Endothelial cell of umbilical vein (primary cell): ENCODE measurements around the gene RAB44.

Source experiments
- EZH2 ChIP-seq: IDR thresholded peaks from 2 replicates; pipeline ENCODE4 v1.6.1; 2012; ENCODE audit warnings: borderline replicate concordance, low read depth, mild to moderate bottlenecking, moderate library complexity, low read length, inconsistent platforms; ENCODE audit not compliant: severe bottlenecking
- GATA2 ChIP-seq: IDR thresholded peaks from 2 replicates; pipeline ENCODE4 v1.7.0; 2011; ENCODE audit warnings: low read depth, mild to moderate bottlenecking, moderate library complexity, mixed read lengths, low read length; ENCODE audit not compliant: insufficient read length, insufficient read depth
- POLR2A ChIP-seq: IDR thresholded peaks from 2 replicates; pipeline ENCODE4 v1.6.1; 2012; ENCODE audit warnings: low read depth, mild to moderate bottlenecking, control low read depth, low read length
- TF ChIP-seq, protein P1 (sequence below): IDR thresholded peaks from 2 replicates; pipeline ENCODE4 v1.6.1; 2011; ENCODE audit not compliant: insufficient read depth, insufficient read length
- TF ChIP-seq, protein P2 (sequence below), 2 donors: IDR thresholded peaks; 1 replicate in 1 of 2; 2 replicates in 1 of 2; pipeline ENCODE4 v1.5.1; 2011; ENCODE audit warnings: low read length in 2 of 2, mild to moderate bottlenecking in 2 of 2, moderate library complexity in 2 of 2, control low read depth in 1 of 2, inconsistent platforms in 1 of 2, low read depth in 1 of 2; ENCODE audit not compliant: insufficient read depth in 1 of 2; ENCODE audit errors: extremely low read depth in 1 of 2

DNA sequence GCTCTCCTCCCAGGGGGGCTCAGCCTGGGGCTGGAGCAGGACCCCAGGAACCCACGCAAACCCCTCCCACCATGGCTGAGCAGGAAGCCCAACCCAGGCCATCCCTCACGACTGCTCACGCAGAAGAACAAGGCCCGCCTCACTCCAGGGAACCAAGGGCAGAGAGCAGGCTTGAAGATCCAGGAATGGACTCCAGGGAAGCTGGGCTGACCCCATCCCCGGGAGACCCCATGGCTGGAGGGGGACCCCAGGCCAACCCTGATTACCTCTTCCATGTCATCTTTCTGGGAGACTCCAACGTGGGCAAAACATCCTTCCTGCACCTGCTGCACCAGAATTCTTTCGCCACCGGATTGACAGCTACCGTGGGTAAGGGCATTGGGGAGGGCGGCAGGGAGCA, 24.7 kb downstream of the RAB44 start:
- TF ChIP-seq, protein P1, sequence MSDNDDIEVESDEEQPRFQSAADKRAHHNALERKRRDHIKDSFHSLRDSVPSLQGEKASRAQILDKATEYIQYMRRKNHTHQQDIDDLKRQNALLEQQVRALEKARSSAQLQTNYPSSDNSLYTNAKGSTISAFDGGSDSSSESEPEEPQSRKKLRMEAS: no peak
- TF ChIP-seq, protein P2, sequence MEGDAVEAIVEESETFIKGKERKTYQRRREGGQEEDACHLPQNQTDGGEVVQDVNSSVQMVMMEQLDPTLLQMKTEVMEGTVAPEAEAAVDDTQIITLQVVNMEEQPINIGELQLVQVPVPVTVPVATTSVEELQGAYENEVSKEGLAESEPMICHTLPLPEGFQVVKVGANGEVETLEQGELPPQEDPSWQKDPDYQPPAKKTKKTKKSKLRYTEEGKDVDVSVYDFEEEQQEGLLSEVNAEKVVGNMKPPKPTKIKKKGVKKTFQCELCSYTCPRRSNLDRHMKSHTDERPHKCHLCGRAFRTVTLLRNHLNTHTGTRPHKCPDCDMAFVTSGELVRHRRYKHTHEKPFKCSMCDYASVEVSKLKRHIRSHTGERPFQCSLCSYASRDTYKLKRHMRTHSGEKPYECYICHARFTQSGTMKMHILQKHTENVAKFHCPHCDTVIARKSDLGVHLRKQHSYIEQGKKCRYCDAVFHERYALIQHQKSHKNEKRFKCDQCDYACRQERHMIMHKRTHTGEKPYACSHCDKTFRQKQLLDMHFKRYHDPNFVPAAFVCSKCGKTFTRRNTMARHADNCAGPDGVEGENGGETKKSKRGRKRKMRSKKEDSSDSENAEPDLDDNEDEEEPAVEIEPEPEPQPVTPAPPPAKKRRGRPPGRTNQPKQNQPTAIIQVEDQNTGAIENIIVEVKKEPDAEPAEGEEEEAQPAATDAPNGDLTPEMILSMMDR (IDR thresholded peaks at IDR 0.05; ENCODE audit: extremely low read depth in 1 of 2, insufficient read depth in 1 of 2, low read depth in 1 of 2, low read length in 2 of 2): no peak
- TF ChIP-seq POLR2A (no peak), GATA2 (no peak), EZH2 (no peak)
